ENCODE measurements around the gene SARDH. TPM values are rescaled to one million over a fixed set of nuclear protein-coding genes. Genes with fewer than 3 reads are reported as not detected.

The SARDH gene
- total RNA-seq, 1 donor from 2014 or later, result 6.8 TPM

GRCh38 chr9:133666387-133666786, 71.8 kb downstream of the SARDH start:
- Mint-ChIP-seq H3K4me1 (ENCODE audit: unreplicated experiment) (peaks cover 4% of the 10 kb centered on the region), H3K27me3 (peaks cover 4% of the 10 kb centered on the region), H3K36me3 (no peaks in the 10 kb centered on the region), H3K4me3 (no peak overlapping the region), H3K9me3 (no peaks in the 10 kb centered on the region), H3K27ac (no peak overlapping the region)
- no peak for DNase-seq (ENCODE audit: extremely low spot score, unreplicated experiment)
- no peak for TF ChIP-seq CTCF (conservative IDR thresholded peaks at IDR 0.05)

- peaks cover 4% of the 10 kb centered on the region for H3K27me3 Mint-ChIP-seq
- no peak for TF ChIP-seq CTCF (conservative IDR thresholded peaks at IDR 0.05)
- H3K9me3 Mint-ChIP-seq, result no peaks in the 10 kb centered on the region
- H3K4me1 Mint-ChIP-seq (ENCODE audit: unreplicated experiment), result peaks cover 4% of the 10 kb centered on the region
- no peak for DNase-seq (ENCODE audit: extremely low spot score, unreplicated experiment)
- H3K36me3 Mint-ChIP-seq, result no peaks in the 10 kb centered on the region
- no peak overlapping the region for H3K27ac Mint-ChIP-seq
- H3K4me3 Mint-ChIP-seq, result no peak overlapping the region
Measured at GRCh38 chr9:133665535-133665934, 72.6 kb downstream of the SARDH start.

GRCh38 chr9:133665096-133665495, 73.1 kb downstream of the SARDH start:
- TF ChIP-seq CTCF (conservative IDR thresholded peaks at IDR 0.05), result no peak
- H3K36me3 Mint-ChIP-seq, result no peaks in the 10 kb centered on the region
- no peak for DNase-seq (ENCODE audit: extremely low spot score, unreplicated experiment)
- H3K27ac Mint-ChIP-seq, result no peak overlapping the region
- H3K4me3 Mint-ChIP-seq, result no peak overlapping the region
- H3K9me3 Mint-ChIP-seq, result no peaks in the 10 kb centered on the region
- H3K27me3 Mint-ChIP-seq, result peaks cover 4% of the 10 kb centered on the region
- H3K4me1 Mint-ChIP-seq (ENCODE audit: unreplicated experiment), result peaks cover 4% of the 10 kb centered on the region

- Mint-ChIP-seq H3K27me3 (peaks cover 4% of the 10 kb centered on the region), H3K36me3 (no peaks in the 10 kb centered on the region), H3K27ac (no peak overlapping the region)
Measured at GRCh38 chr9:133664173-133665050, 73.7 kb downstream of the SARDH start.

GRCh38 chr9:133661846-133662540, 76.2 kb downstream of the SARDH start:
- H3K4me3 Mint-ChIP-seq, result no peak overlapping the region
- no peaks in the 10 kb centered on the region for H3K9me3 Mint-ChIP-seq
- H3K27ac Mint-ChIP-seq, result no peak overlapping the region
- H3K27me3 Mint-ChIP-seq, result peaks cover 9% of the 10 kb centered on the region
- H3K4me1 Mint-ChIP-seq (ENCODE audit: unreplicated experiment), result peaks cover 18% of the 10 kb centered on the region
- no peak for TF ChIP-seq CTCF (conservative IDR thresholded peaks at IDR 0.05)
- H3K36me3 Mint-ChIP-seq, result no peaks in the 10 kb centered on the region
- no peak for DNase-seq (ENCODE audit: extremely low spot score, unreplicated experiment)

More at GRCh38 chr9:133664173-133665050, 73.7 kb downstream of the SARDH start:
- no peak for DNase-seq (ENCODE audit: extremely low spot score, unreplicated experiment)
- Mint-ChIP-seq H3K4me3 (no peak overlapping the region), H3K9me3 (no peaks in the 10 kb centered on the region), H3K4me1 (ENCODE audit: unreplicated experiment) (peaks cover 7% of the 10 kb centered on the region)
- TF ChIP-seq CTCF (conservative IDR thresholded peaks at IDR 0.05), result no peak

All from type B pancreatic cell (in vitro differentiated cells).